Fibroblast of lung (primary cell): ENCODE measurements around the gene ZNF750. TPM values are rescaled to one million over a fixed set of nuclear protein-coding genes. Genes with fewer than 3 reads are reported as not detected.

ENCODE experiments used
- DNase-seq, 2 donors: peaks; one replicate each; pipeline versions ENCODE4 v3.0.0 to v3.0.0-alpha.2; 2010; ENCODE audit warnings: low read depth in 2 of 2
- H2AFZ ChIP-seq: 2 replicates; pipeline ENCODE4 v1.5.1; 2012; ENCODE audit warnings: low read length, control low read depth, inconsistent platforms
- H3K27ac ChIP-seq: 2 replicates; pipeline ENCODE4 v1.5.1; 2011; ENCODE audit warnings: low read length, control low read depth; ENCODE audit not compliant: insufficient read depth
- H3K27me3 ChIP-seq: 2 replicates; pipeline ENCODE4 v1.5.1; 2011; ENCODE audit warnings: mild to moderate bottlenecking, low read length; ENCODE audit not compliant: control insufficient read depth, insufficient read depth
- H3K36me3 ChIP-seq: 2 replicates; pipeline ENCODE4 v1.5.1; 2011; ENCODE audit warnings: low read length; ENCODE audit not compliant: control insufficient read depth, insufficient read depth
- H3K4me1 ChIP-seq: 2 replicates; pipeline ENCODE4 v1.5.1; 2011; ENCODE audit warnings: low read length; ENCODE audit not compliant: control insufficient read depth, insufficient read depth; ENCODE audit errors: extremely low read depth
- H3K4me2 ChIP-seq: 2 replicates; pipeline ENCODE4 v1.5.1; 2011; ENCODE audit warnings: low read length, control low read depth; ENCODE audit not compliant: insufficient read depth; ENCODE audit errors: extremely low read depth
- H3K4me3 ChIP-seq, 4 experiments: fragments of 200-600 bp in 1 of 4; sonication (generic) in 1 of 4; replicated peaks in 1 of 4; 2 replicates each; pipeline ENCODE4 v1.5.1; 2011 to 2016; ENCODE audit warnings: low read length in 4 of 4, low read depth in 3 of 4, mild to moderate bottlenecking in 3 of 4, control low read depth in 2 of 4, inconsistent platforms in 1 of 4, mixed read lengths in 1 of 4; ENCODE audit not compliant: insufficient read depth in 1 of 4; ENCODE audit errors: control extremely low read depth in 1 of 4
- H3K79me2 ChIP-seq: 2 replicates; pipeline ENCODE4 v1.5.1; 2012; ENCODE audit warnings: mild to moderate bottlenecking, low read length, inconsistent platforms; ENCODE audit not compliant: control insufficient read depth, insufficient read depth
- H3K9ac ChIP-seq: 2 replicates; pipeline ENCODE4 v1.5.1; 2011; ENCODE audit warnings: mild to moderate bottlenecking, low read length, control low read depth; ENCODE audit not compliant: insufficient read depth
- H3K9me3 ChIP-seq: 2 replicates; pipeline ENCODE4 v1.5.1; 2012; ENCODE audit warnings: low read depth, low read length; ENCODE audit not compliant: control insufficient read depth, insufficient read depth
- H4K20me1 ChIP-seq: 2 replicates; pipeline ENCODE4 v1.5.1; 2011; ENCODE audit warnings: low read length; ENCODE audit not compliant: control insufficient read depth, insufficient read depth; ENCODE audit errors: extremely low read depth
- EZH2 ChIP-seq: IDR thresholded peaks from 2 replicates; pipeline ENCODE4 v1.5.1; 2012; ENCODE audit warnings: low read length, control low read depth, mild to moderate bottlenecking; ENCODE audit errors: missing control alignments
- polyA plus RNA-seq, 2 donors: library from polyadenylated mRNA; depleted of rRNA in 1 of 2; stranded (reverse) in 1 of 2; unstranded in 1 of 2; fragments of >200 nt; gene quantifications; 2 replicates each; pipeline ENCODE4 v1.2.1, GENCODE V29; 2011 to 2012; ENCODE audit warnings: missing spikeins in 1 of 2
- total RNA-seq: library from RNA; depleted of rRNA; stranded (reverse); fragments of >200 nt; gene quantifications from 2 replicates; pipeline ENCODE4 v1.2.1, GENCODE V29; 2014
- TF ChIP-seq, protein P1 (sequence below), 2 donors: IDR thresholded peaks in 1 of 2; conservative IDR thresholded peaks in 1 of 2; 1 replicate in 1 of 2; 2 replicates in 1 of 2; pipeline ENCODE4 v1.5.1; 2011 to 2012; ENCODE audit warnings: low read length in 2 of 2, control low read depth in 1 of 2, inconsistent platforms in 1 of 2, low read depth in 1 of 2, mild to moderate bottlenecking in 1 of 2

ZNF750 gene
- total and polyA plus RNA-seq, 2 donors (not counting 1 experiment from before 2014, with no cell fraction given) = not detected

DNA sequence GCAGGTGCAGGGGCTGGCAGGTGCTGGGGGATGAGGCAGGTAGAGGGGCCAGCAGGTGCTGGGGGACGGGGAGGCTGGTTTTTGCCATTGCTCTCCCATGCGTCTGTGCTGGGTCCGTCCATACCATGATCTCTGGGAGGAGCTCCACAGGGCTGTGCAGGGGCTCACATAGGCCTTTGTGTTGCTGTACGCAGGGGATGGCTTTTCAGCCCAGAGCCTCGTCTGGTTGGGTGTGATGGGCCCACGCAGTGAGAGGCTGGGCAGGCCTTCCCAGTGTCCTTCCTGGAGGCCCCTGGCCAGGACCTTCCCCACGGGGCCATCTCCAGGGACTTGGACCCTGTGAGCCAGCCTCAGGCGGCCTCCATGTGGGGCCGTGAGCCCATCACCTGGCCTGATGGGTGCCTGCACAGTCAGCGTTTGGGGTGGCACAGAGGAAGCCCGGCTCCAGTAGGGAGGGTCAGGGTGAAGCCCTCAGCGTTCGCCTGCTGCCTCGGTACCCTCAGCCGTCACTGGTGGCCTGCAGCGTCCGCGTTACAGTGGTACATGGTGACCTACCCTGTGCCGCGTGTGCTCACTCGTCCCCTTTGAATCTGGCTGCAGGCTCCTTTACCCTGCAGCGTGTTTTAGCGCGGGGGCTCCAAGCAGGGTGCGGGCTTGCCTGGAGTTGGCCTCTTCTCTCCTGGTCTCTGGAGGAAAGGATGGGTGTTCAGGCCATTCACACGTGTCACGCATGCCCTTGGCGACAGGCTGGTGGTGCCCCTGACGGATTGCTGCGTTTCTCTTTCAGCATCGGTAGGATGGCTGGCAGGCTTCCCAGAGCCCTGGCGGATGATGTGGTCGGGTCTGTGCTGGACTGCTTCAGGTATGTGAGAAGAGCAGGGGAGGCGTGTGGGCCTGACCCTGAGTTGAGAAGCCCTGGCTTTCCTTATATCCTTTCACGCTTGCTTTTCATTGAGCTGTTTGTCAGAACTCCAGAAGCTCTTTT, 30.6 kb downstream of the ZNF750 start:
- peaks cover 9% of the 10 kb centered on the region for H3K36me3 ChIP-seq
- TF ChIP-seq EZH2 = no peak
- TF ChIP-seq, protein P1, sequence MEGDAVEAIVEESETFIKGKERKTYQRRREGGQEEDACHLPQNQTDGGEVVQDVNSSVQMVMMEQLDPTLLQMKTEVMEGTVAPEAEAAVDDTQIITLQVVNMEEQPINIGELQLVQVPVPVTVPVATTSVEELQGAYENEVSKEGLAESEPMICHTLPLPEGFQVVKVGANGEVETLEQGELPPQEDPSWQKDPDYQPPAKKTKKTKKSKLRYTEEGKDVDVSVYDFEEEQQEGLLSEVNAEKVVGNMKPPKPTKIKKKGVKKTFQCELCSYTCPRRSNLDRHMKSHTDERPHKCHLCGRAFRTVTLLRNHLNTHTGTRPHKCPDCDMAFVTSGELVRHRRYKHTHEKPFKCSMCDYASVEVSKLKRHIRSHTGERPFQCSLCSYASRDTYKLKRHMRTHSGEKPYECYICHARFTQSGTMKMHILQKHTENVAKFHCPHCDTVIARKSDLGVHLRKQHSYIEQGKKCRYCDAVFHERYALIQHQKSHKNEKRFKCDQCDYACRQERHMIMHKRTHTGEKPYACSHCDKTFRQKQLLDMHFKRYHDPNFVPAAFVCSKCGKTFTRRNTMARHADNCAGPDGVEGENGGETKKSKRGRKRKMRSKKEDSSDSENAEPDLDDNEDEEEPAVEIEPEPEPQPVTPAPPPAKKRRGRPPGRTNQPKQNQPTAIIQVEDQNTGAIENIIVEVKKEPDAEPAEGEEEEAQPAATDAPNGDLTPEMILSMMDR (conservative IDR thresholded peaks at IDR 0.05 in 1 of 2, IDR thresholded peaks at IDR 0.05 in 1 of 2; ENCODE audit: low read depth in 1 of 2, low read length in 2 of 2) = no peak
- H4K20me1 ChIP-seq = no peaks in the 10 kb centered on the region
- H3K79me2 ChIP-seq = no peaks in the 10 kb centered on the region
- no peak overlapping the region for H3K27ac ChIP-seq
- DNase-seq = peak in 1 of 2 donors; percentile 48
- H2AFZ ChIP-seq = no peak overlapping the region
- H3K27me3 ChIP-seq = no peaks in the 10 kb centered on the region
- H3K4me2 ChIP-seq = no peak overlapping the region
- no peak overlapping the region for H3K4me3 ChIP-seq
- H3K9me3 ChIP-seq = no peaks in the 10 kb centered on the region
- H3K4me1 ChIP-seq = peaks cover 5% of the 10 kb centered on the region
- no peak overlapping the region for H3K9ac ChIP-seq

DNA sequence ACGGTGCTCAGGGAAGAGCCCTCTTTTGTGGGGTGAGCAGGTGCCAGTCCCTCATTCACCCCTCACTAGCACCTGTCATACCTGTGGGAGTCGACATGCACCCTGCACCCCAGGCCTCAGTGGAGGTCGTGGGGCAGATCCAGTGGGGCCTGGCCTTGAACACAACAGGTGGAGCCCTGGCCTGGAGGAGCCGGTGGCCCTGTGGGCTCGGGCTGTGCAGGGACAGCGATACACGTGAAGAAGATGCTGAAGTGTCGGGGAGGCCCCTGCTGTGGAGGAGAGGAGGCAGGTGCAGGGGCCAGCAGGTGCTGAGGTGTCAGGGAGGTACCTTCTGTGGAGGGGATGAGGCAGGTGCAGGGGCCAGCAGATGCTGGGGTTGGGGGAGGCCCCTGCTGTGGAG, 31.8 kb downstream of the ZNF750 start:
- H3K4me1 ChIP-seq = peaks cover 5% of the 10 kb centered on the region
- DNase-seq = no peak
- no peaks in the 10 kb centered on the region for H4K20me1 ChIP-seq
- no peaks in the 10 kb centered on the region for H3K9me3 ChIP-seq
- H3K4me3 ChIP-seq = no peak overlapping the region
- no peak overlapping the region for H3K27ac ChIP-seq
- H3K4me2 ChIP-seq = no peak overlapping the region
- H3K79me2 ChIP-seq = no peaks in the 10 kb centered on the region
- H2AFZ ChIP-seq = no peak overlapping the region
- H3K36me3 ChIP-seq = peaks cover 9% of the 10 kb centered on the region
- no peak for TF ChIP-seq EZH2
- TF ChIP-seq, protein P1 (conservative IDR thresholded peaks at IDR 0.05 in 1 of 2, IDR thresholded peaks at IDR 0.05 in 1 of 2; ENCODE audit: low read depth in 1 of 2, low read length in 2 of 2) = no peak
- no peaks in the 10 kb centered on the region for H3K27me3 ChIP-seq
- no peak overlapping the region for H3K9ac ChIP-seq

DNA sequence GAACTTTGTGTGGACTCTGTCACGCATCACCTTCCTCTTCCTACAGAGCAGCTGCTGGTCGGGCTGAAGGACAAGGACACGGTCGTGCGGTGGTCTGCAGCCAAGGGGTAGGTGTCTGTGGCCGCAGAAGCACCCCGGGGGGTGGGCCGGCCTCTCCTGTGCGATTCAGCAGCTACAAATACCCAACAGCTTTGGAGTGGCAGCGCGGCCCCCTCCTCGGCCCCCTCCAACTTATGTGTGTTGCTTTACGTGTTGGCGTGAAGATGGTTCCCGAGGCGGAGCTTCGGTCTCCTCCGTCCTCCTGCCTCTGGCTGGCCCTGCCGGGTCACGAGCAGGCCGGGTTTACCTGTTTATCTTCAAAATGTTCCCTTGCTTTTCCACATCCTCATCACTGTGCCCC, 32.3 kb downstream of the ZNF750 start:
- no peak for DNase-seq

More for the DNA sequence above, 32.3 kb downstream of the ZNF750 start:
- no peak overlapping the region for H3K9ac ChIP-seq
- peaks cover 5% of the 10 kb centered on the region for H3K4me1 ChIP-seq
- no peak overlapping the region for H3K4me3 ChIP-seq
- no peak overlapping the region for H3K4me2 ChIP-seq
- H3K27me3 ChIP-seq = no peaks in the 10 kb centered on the region
- H3K9me3 ChIP-seq = no peaks in the 10 kb centered on the region
- no peaks in the 10 kb centered on the region for H3K79me2 ChIP-seq
- H3K27ac ChIP-seq = no peak overlapping the region
- H4K20me1 ChIP-seq = no peaks in the 10 kb centered on the region
- no peak overlapping the region for H2AFZ ChIP-seq
- peaks cover 9% of the 10 kb centered on the region for H3K36me3 ChIP-seq
- TF ChIP-seq, protein P1 (conservative IDR thresholded peaks at IDR 0.05 in 1 of 2, IDR thresholded peaks at IDR 0.05 in 1 of 2; ENCODE audit: low read depth in 1 of 2, low read length in 2 of 2) = no peak
- no peak for TF ChIP-seq EZH2
